Parathyroid adenoma (tissue), 2 donors: ENCODE results near the gene ATAT1.

Experiments
- H2AFZ ChIP-seq: fragments of 300-600 bp; sonication (generic); one replicate; pipeline ENCODE4 v1.7.0; 2017; ENCODE audit warnings: antibody characterized with exemption, mild to moderate bottlenecking
- H3K27ac ChIP-seq: fragments of 300-600 bp; sonication (generic); one replicate; pipeline ENCODE4 v1.7.0; 2017
- H3K27me3 ChIP-seq: fragments of 300-600 bp; sonication (generic); one replicate; pipeline ENCODE4 v1.7.0; 2017; ENCODE audit warnings: low read length; ENCODE audit not compliant: control insufficient read depth, insufficient read depth
- H3K36me3 ChIP-seq: fragments of 300-600 bp; sonication (generic); one replicate; pipeline ENCODE4 v1.7.0; 2017; ENCODE audit warnings: low read length; ENCODE audit not compliant: control insufficient read depth, insufficient read depth
- H3K4me1 ChIP-seq: fragments of 300-600 bp; sonication (generic); one replicate; pipeline ENCODE4 v1.7.0; 2017; ENCODE audit warnings: control low read depth
- H3K4me2 ChIP-seq: fragments of 300-600 bp; sonication (generic); one replicate; pipeline ENCODE4 v1.7.0; 2017; ENCODE audit warnings: low read length
- H3K4me3 ChIP-seq: fragments of 300-600 bp; sonication (generic); one replicate; pipeline ENCODE4 v1.7.0; 2017; ENCODE audit warnings: low read depth, low read length
- H3K79me2 ChIP-seq: fragments of 300-600 bp; sonication (generic); one replicate; pipeline ENCODE4 v1.7.0; 2017; ENCODE audit warnings: control low read depth
- H3K9ac ChIP-seq: fragments of 300-600 bp; sonication (generic); one replicate; pipeline ENCODE4 v1.7.0; 2017; ENCODE audit warnings: mild to moderate bottlenecking
- H3K9me3 ChIP-seq: fragments of 300-600 bp; sonication (generic); one replicate; pipeline ENCODE4 v1.7.0; 2017; ENCODE audit warnings: low read length; ENCODE audit not compliant: control insufficient read depth
- TF ChIP-seq, protein P1 (sequence below): fragments of 300-600 bp; sonication (generic); IDR thresholded peaks from one replicate; pipeline ENCODE4 v1.7.0; 2017; ENCODE audit warnings: antibody characterized with exemption, mild to moderate bottlenecking
- donor health status: primary hyperparathyroidism.

The ATAT1 gene

DNA sequence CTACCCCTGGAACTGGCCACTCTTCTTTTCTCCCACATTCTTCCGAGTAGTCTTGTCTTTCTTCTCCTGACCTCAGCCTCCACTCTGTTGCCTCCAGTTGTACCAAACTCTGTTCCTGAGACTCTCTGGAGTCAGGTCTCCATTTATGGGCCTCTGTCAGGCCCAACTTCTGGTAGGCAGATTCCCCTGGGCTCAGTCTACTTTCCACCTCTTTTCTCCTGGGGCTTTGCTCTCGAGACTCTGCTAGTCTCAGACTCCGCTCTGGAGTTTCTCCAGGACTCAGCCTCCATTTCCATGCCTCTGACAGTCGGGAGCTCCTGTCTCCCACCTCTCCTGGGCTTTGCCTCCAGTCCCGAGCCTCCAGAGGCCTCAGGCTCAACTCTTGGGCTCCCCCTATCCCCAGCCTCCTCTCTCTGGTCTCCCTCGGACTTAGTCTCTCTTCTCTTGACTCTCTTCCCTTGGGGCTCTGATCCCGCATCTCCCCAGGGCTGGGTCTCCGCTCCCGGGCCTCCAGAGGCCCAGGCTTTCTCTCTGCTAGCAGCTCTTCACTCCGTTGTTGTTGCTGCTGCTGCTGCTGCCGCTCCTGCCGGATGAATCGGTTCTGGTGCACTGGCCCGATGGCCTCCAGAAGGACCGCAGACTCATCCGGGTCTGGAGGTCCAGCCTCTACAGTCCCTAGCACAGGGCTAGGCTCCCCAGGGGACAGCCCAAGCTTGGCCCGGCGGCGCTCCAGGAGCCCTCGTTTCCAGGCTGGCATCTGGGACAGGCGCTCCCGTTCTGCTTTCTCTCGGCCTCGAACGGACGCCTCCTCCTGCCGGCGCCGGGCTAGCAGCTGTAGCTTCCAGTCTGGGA, 58.7 kb downstream of the ATAT1 start:
- Histone ChIP-seq H3K9ac (no peak overlapping the region), H3K4me3 (peak overlapping the region; percentile 84), H3K9me3 (no peaks in the 10 kb centered on the region), H2AFZ (no peak overlapping the region), H3K4me2 (peak overlapping the region; percentile 94), H3K27me3 (no peaks in the 10 kb centered on the region), H3K27ac (peak overlapping the region; percentile 93), H3K79me2 (no peaks in the 10 kb centered on the region), H3K36me3 (no peaks in the 10 kb centered on the region), H3K4me1 (no peaks in the 10 kb centered on the region)
- TF ChIP-seq, protein P1, sequence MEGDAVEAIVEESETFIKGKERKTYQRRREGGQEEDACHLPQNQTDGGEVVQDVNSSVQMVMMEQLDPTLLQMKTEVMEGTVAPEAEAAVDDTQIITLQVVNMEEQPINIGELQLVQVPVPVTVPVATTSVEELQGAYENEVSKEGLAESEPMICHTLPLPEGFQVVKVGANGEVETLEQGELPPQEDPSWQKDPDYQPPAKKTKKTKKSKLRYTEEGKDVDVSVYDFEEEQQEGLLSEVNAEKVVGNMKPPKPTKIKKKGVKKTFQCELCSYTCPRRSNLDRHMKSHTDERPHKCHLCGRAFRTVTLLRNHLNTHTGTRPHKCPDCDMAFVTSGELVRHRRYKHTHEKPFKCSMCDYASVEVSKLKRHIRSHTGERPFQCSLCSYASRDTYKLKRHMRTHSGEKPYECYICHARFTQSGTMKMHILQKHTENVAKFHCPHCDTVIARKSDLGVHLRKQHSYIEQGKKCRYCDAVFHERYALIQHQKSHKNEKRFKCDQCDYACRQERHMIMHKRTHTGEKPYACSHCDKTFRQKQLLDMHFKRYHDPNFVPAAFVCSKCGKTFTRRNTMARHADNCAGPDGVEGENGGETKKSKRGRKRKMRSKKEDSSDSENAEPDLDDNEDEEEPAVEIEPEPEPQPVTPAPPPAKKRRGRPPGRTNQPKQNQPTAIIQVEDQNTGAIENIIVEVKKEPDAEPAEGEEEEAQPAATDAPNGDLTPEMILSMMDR: no peak

DNA sequence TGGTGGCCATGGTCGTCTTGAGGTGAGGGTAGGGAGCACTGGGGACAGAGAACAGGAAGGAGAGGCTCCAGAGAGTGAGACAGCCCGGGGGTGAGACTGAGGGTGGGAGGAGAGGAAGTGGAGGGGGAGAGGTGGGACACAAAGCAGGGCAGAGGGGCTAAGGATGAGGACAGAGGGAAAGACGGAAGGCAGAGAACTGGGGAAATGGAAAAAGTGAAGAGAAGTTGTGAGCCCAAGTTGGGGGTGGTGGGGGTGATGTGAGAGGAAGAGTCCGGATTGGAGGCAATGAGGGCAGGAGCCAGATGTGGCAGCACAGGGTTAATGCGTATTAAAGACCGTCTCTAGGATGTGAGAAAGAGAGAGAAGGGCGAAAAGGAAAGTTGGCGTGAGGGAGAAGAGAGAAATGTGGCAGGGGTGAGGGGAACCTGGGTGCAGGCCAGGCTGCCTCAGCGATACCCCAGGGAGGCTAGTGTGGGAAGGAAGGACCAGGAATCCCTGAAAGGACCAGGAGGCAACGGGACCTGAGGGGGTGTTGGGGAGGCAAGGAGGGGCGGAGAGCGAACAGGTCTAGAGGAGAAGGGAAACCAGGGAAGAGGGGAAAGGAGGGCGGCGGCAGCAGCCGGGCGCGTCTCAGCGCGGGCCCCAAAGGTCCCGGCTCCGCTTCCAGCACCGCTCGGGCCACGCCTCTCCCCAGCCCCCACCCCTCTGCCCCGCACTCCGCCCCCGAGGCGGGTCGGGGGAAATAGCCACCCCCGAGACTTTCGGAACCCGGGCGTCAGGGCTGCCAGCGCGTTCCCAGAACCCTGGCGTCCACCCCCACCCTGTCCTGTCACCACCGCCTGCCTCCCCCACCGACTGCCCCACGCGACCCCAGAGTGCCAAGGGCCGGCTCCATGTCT, 59.6 kb downstream of the ATAT1 start, which contains the start of gene PPP1R18:
Gene PPP1R18, minus strand, starts transcription at position 637 of the 899 bp plus-strand sequence. Its CDS starts 627 bp downstream, at position 10.
- TF ChIP-seq, protein P1: no peak

DNA sequence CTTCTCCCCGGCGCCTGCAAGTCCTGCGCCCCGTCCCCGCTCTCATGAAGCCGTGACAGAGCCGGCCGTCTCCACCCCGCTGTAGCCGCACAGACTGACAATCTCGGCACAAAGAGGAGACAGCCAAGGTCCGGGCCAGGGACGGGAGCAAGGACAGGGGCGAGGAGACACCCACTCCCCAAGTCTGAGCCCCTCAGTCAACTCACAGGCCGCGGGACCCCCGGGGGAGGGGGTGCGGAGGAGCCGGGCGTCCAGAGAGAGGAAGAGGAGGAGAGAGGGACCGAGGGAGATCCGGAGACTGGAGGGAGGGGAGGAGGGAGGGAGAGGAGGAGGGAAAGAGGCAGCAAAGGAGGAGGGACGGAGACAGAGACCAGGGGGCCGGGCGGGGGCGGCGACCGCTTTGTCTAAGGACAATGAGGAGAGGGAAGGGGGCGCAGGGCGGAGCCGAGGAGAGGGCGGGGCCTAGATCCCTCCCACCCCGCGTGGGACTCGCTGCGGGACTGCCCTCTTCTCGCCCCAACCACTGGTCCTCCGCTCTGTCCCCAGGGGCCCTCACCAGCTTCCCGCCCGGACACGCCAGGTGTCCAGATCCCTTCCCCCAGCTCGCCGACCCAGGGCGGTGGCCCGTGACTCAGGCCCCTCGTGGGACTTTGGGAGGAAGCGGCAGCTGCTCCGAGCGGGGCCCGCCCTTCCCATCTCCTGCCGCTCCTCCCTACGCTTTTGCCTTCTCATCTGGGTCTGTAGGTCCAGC, 60.4 kb downstream of the ATAT1 start:
- H3K4me1 ChIP-seq: peaks cover 6% of the 10 kb centered on the region
- H3K4me2 ChIP-seq: peak overlapping the region; percentile 94
- peak overlapping the region; percentile 93 for H3K27ac ChIP-seq
- H3K27me3 ChIP-seq: no peaks in the 10 kb centered on the region
- H2AFZ ChIP-seq: peak overlapping the region; percentile 98
- peak overlapping the region; percentile 84 for H3K4me3 ChIP-seq
- peak overlapping the region; percentile 67 for H3K9ac ChIP-seq
- TF ChIP-seq, protein P1: no peak
- no peaks in the 10 kb centered on the region for H3K36me3 ChIP-seq
- H3K79me2 ChIP-seq: no peaks in the 10 kb centered on the region
- H3K9me3 ChIP-seq: no peaks in the 10 kb centered on the region

More for the DNA sequence above, 59.6 kb downstream of the ATAT1 start, which contains the start of gene PPP1R18:
- Histone ChIP-seq H3K4me3 (peak within 1 kb of the TSS; percentile 84), H2AFZ (peak within 1 kb of the TSS; percentile 98), H3K27ac (peak within 1 kb of the TSS; percentile 93), H3K79me2 (no peaks in the 10 kb centered on the region), H3K9ac (peak within 1 kb of the TSS; percentile 67), H3K27me3 (no peaks in the 10 kb centered on the region), H3K9me3 (no peaks in the 10 kb centered on the region), H3K36me3 (no peaks in the 10 kb centered on the region), H3K4me2 (peak within 1 kb of the TSS; percentile 94), H3K4me1 (peaks cover 3% of the 10 kb centered on the region)

DNA sequence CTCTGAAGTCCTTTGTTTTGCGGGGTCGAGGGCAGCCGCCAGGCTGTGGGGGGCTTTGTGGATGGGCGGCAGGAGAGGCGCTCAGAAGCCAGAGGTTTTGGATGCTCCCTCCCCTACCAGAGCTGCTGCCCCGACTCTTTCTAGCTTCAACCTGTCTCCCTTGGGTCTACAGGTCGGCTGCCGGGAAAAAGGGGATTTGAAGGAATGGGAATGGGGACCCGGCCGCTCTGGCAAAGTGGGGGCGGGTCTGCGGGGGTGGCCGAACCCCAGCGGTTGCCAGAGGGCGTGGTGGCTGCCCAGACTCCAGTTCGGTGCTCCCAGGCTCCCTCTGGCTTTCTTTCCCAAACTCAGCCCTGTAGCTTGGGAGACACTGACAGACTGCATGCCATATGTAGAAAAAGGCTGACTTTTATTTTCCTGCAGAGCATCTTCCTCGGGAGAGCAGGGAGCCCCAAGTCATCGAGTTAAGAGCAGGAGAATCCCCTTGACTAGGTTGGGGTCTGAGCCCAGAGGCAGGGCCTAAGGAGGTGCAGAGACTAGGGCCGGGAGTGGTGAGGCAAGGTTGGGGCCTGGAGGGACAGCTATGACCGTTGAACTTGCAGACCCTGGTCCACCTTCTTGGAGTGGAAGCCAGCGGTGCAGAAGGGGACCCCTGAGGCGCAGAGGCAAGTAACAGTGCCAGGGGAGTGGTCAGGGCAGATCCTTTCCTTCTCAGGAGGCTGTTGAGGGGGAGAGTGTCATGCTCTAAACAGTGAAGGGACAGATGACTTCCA, 61.2 kb downstream of the ATAT1 start:
- no peaks in the 10 kb centered on the region for H3K9me3 ChIP-seq
- H3K4me3 ChIP-seq: peak overlapping the region; percentile 84
- peak overlapping the region; percentile 93 for H3K27ac ChIP-seq
- H3K27me3 ChIP-seq: no peaks in the 10 kb centered on the region
- no peaks in the 10 kb centered on the region for H3K79me2 ChIP-seq
- peaks cover 6% of the 10 kb centered on the region for H3K4me1 ChIP-seq
- H3K9ac ChIP-seq: no peak overlapping the region
- H2AFZ ChIP-seq: peak overlapping the region; percentile 98
- peak overlapping the region; percentile 94 for H3K4me2 ChIP-seq
- TF ChIP-seq, protein P1: peak; percentile 14
- H3K36me3 ChIP-seq: no peaks in the 10 kb centered on the region
